ENCODE results near the gene MAPT.

Gene MAPT

GRCh38 chr17:46064460-46064859 is 170.1 kb downstream of the MAPT start:
- Histone ChIP-seq H3K9me3 (ENCODE audit: insufficient read depth, low read length) (no peaks in the 10 kb centered on the region), H3K36me3 (ENCODE audit: insufficient read depth, insufficient read length, low read length) (peaks cover 56% of the 10 kb centered on the region), H3K4me3 (ENCODE audit: insufficient read length, low read depth) (no peak overlapping the region), H3K4me1 (ENCODE audit: insufficient read depth, insufficient read length) (no peaks in the 10 kb centered on the region), H3K9ac (ENCODE audit: insufficient read length, low read depth) (no peak overlapping the region), H3K27me3 (ENCODE audit: insufficient read depth, insufficient read length) (no peaks in the 10 kb centered on the region)
- no peak for DNase-seq (ENCODE audit: low read depth, low spot score)
- TF ChIP-seq SUZ12 (IDR thresholded peaks at IDR 0.05; ENCODE audit: extremely low read depth, insufficient read depth, insufficient read length) = no peak
- no peak for TF ChIP-seq YY1 (IDR thresholded peaks at IDR 0.05; ENCODE audit: insufficient read depth, insufficient read length)
- TF ChIP-seq ZNF274 (IDR thresholded peaks at IDR 0.05; ENCODE audit: low read depth, low read length) = no peak

DNA sequence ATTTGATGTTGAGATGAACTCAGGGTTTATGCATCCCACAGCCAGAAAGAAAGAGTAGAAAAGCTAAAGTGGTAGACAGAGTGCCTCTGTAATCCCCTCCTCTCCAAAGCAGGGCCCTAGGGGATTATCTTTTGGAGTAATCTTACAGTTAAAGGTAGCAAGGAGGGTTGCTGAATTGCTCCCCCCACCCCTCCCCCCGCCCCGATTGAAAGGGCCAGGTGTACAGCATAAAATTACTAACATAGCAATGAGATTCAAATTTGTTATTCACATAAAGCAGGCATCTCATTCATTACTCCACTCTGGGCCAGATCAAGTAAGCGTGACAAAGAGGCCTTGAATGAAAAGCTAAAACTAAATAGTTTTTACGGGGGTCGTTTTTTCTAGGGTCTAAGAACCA is 177.4 kb downstream of the MAPT start:
- Histone ChIP-seq H3K9ac (ENCODE audit: insufficient read length, low read depth) (no peak overlapping the region), H3K27me3 (ENCODE audit: insufficient read depth, insufficient read length) (no peaks in the 10 kb centered on the region), H3K9me3 (ENCODE audit: insufficient read depth, low read length) (no peaks in the 10 kb centered on the region), H3K4me1 (ENCODE audit: insufficient read depth, insufficient read length) (no peaks in the 10 kb centered on the region), H3K4me3 (ENCODE audit: insufficient read length, low read depth) (no peak overlapping the region), H3K36me3 (ENCODE audit: insufficient read depth, insufficient read length, low read length) (peaks cover 28% of the 10 kb centered on the region)
- TF ChIP-seq YY1 (IDR thresholded peaks at IDR 0.05; ENCODE audit: insufficient read depth, insufficient read length) (no peak), SUZ12 (IDR thresholded peaks at IDR 0.05; ENCODE audit: extremely low read depth, insufficient read depth, insufficient read length) (no peak), ZNF274 (IDR thresholded peaks at IDR 0.05; ENCODE audit: low read depth, low read length) (no peak)
- no peak for DNase-seq (ENCODE audit: low read depth, low spot score)

DNA sequence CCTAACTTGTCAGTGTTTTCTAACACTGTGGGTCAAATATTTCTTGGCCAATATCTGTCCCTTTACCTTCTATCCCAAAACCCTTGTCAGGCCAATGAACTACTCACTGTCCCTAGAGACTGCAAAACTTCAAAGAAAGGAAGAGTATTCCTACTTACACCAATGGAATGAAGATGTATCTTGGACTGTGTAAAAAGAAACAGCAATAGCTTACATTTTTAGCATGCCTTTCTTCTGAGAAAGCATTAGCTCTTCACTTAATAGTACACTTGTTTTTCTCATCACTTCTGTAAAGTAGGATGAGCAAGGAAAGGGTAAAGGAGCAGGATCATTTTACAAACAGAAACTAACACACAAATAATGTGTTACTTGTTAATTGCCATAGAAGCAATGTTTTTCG is 178.6 kb downstream of the MAPT start:
- DNase-seq (ENCODE audit: low read depth, low spot score) = no peak
- no peaks in the 10 kb centered on the region for H3K9me3 ChIP-seq (ENCODE audit: insufficient read depth, low read length)
- peaks cover 24% of the 10 kb centered on the region for H3K36me3 ChIP-seq (ENCODE audit: insufficient read depth, insufficient read length, low read length)

DNA sequence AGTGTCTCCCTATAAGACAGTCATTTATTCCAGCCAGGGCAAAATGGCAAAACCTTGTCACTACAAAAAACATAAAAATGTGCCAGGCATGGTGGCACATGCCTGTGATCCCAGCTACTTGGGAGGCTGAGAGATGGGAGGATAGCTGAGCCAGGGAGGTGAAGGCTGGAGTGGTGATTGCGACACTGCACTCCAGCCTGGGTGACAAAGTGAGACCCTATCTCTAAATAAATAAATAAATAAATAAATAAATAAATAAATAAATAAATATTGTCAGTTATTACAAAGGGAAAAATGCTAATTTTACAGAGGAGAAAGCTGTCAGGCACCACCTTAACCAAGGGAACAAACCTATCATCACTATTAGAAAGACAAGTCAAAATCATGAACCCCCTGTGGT is 180.2 kb downstream of the MAPT start:
- DNase-seq (ENCODE audit: low read depth, low spot score) = no peak
- Histone ChIP-seq H3K4me1 (ENCODE audit: insufficient read depth, insufficient read length) (no peaks in the 10 kb centered on the region), H3K27me3 (ENCODE audit: insufficient read depth, insufficient read length) (no peaks in the 10 kb centered on the region), H3K36me3 (ENCODE audit: insufficient read depth, insufficient read length, low read length) (peaks cover 18% of the 10 kb centered on the region), H3K9ac (ENCODE audit: insufficient read length, low read depth) (no peak overlapping the region), H3K4me3 (ENCODE audit: insufficient read length, low read depth) (no peak overlapping the region), H3K9me3 (ENCODE audit: insufficient read depth, low read length) (no peaks in the 10 kb centered on the region)
- no peak for TF ChIP-seq SUZ12 (IDR thresholded peaks at IDR 0.05; ENCODE audit: extremely low read depth, insufficient read depth, insufficient read length)
- no peak for TF ChIP-seq ZNF274 (IDR thresholded peaks at IDR 0.05; ENCODE audit: low read depth, low read length)
- no peak for TF ChIP-seq YY1 (IDR thresholded peaks at IDR 0.05; ENCODE audit: insufficient read depth, insufficient read length)

More for the DNA sequence above, 178.6 kb downstream of the MAPT start:
- no peaks in the 10 kb centered on the region for H3K27me3 ChIP-seq (ENCODE audit: insufficient read depth, insufficient read length)
- H3K4me3 ChIP-seq (ENCODE audit: insufficient read length, low read depth) = no peak overlapping the region
- no peaks in the 10 kb centered on the region for H3K4me1 ChIP-seq (ENCODE audit: insufficient read depth, insufficient read length)
- H3K9ac ChIP-seq (ENCODE audit: insufficient read length, low read depth) = no peak overlapping the region
- TF ChIP-seq YY1 (IDR thresholded peaks at IDR 0.05; ENCODE audit: insufficient read depth, insufficient read length) (no peak), SUZ12 (IDR thresholded peaks at IDR 0.05; ENCODE audit: extremely low read depth, insufficient read depth, insufficient read length) (no peak), ZNF274 (IDR thresholded peaks at IDR 0.05; ENCODE audit: low read depth, low read length) (no peak)

Measured in NT2/D1 (cell line).